HepG2 (cell line): ENCODE measurements around the gene EIF1AD. TPM values are rescaled to one million over a fixed set of nuclear protein-coding genes. Genes with fewer than 3 reads are reported as not detected.
A peak's percentile ranks its signal among the peaks of the same experiment; 100 is the strongest.

Experiments
- E2F1 ChIP-seq: sonication (generic); formaldehyde crosslinking; IDR thresholded peaks from 2 replicates; pipeline ENCODE4 v1.5.0; 2020; ENCODE audit warnings: missing genetic modification reagents
- EP300 ChIP-seq, 3 experiments: sonication (generic) in 1 of 3; formaldehyde crosslinking in 1 of 3; IDR thresholded peaks; 2 replicates each; pipeline versions ENCODE4 v1.5.1 to v1.6.1; 2011 to 2020; ENCODE audit warnings: low read depth in 2 of 3, low read length in 2 of 3, borderline replicate concordance in 1 of 3, improper control_type of control experiment in 1 of 3, mild to moderate bottlenecking in 1 of 3, missing genetic modification reagents in 1 of 3, moderate library complexity in 1 of 3
- GMEB2 ChIP-seq: IDR thresholded peaks from 2 replicates; pipeline ENCODE4 v1.6.1; 2016; ENCODE audit warnings: missing biosample characterization, missing genetic modification reagents, low read depth
- KLF6 ChIP-seq: IDR thresholded peaks from 2 replicates; pipeline ENCODE4 v1.8.0; 2016; ENCODE audit warnings: missing biosample characterization, missing genetic modification reagents
- KLF9 ChIP-seq: IDR thresholded peaks from 2 replicates; pipeline ENCODE4 v1.6.1; 2016; ENCODE audit warnings: low read depth
- NAIF1 ChIP-seq: sonication (generic); formaldehyde crosslinking; IDR thresholded peaks from 2 replicates; pipeline ENCODE4 v1.5.0; 2020; ENCODE audit warnings: mild to moderate bottlenecking, missing genetic modification reagents, borderline replicate concordance
- U2AF1 ChIP-seq: fragments of 200-400 bp; formaldehyde crosslinking; optimal IDR thresholded peaks from 2 replicates; pipeline ENCODE3; 2017; ENCODE audit warnings: mild to moderate bottlenecking, low read depth, low read length
- ZMYM3 ChIP-seq: sonication (generic); formaldehyde crosslinking; IDR thresholded peaks from 2 replicates; pipeline ENCODE4 v1.5.1; 2020; ENCODE audit warnings: mild to moderate bottlenecking, missing genetic modification reagents
- ZNF10 ChIP-seq: sonication (generic); formaldehyde crosslinking; IDR thresholded peaks from 2 replicates; pipeline ENCODE4 v1.4.0; 2020; ENCODE audit warnings: mild to moderate bottlenecking, low read depth, missing genetic modification reagents, borderline replicate concordance
- ZNF225 ChIP-seq: sonication (generic); formaldehyde crosslinking; IDR thresholded peaks from 2 replicates; pipeline ENCODE4 v1.4.0; 2020; ENCODE audit warnings: mild to moderate bottlenecking, missing genetic modification reagents
- ZNF253 ChIP-seq: sonication (generic); formaldehyde crosslinking; IDR thresholded peaks from 2 replicates; pipeline ENCODE4 v1.8.0; 2022; ENCODE audit warnings: mild to moderate bottlenecking, missing genetic modification reagents, borderline replicate concordance
- ZNF264 ChIP-seq: sonication (generic); formaldehyde crosslinking; IDR thresholded peaks from 2 replicates; pipeline ENCODE4 v1.4.0; 2020; ENCODE audit warnings: missing genetic modification reagents
- ZNF281 ChIP-seq: sonication (generic); formaldehyde crosslinking; IDR thresholded peaks from 2 replicates; pipeline ENCODE4 v1.4.0; 2020; ENCODE audit warnings: missing genetic modification reagents, borderline replicate concordance
- ZNF335 ChIP-seq: sonication (generic); formaldehyde crosslinking; IDR thresholded peaks from 2 replicates; pipeline ENCODE4 v1.4.0; 2020; ENCODE audit warnings: missing genetic modification reagents
- ZNF691 ChIP-seq: sonication (generic); formaldehyde crosslinking; IDR thresholded peaks from 2 replicates; pipeline ENCODE4 v1.4.0; 2020; ENCODE audit warnings: missing genetic modification reagents, low read depth, mild to moderate bottlenecking, borderline replicate concordance
- ZNF770 ChIP-seq: sonication (generic); formaldehyde crosslinking; IDR thresholded peaks from 2 replicates; pipeline ENCODE4 v1.5.0; 2020; ENCODE audit warnings: mild to moderate bottlenecking, missing genetic modification reagents
- ZNF792 ChIP-seq: IDR thresholded peaks from 2 replicates; pipeline ENCODE4 v1.6.1; 2016
- ZNF850 ChIP-seq: sonication (generic); formaldehyde crosslinking; conservative IDR thresholded peaks from 2 replicates; pipeline ENCODE4 v1.9.0; 2021; ENCODE audit warnings: mild to moderate bottlenecking, missing genetic modification reagents
- polyA plus RNA-seq, 8 experiments: library from polyadenylated mRNA; depleted of rRNA in 3 of 8; stranded (reverse) in 7 of 8; unstranded in 1 of 8; fragments of >200 nt; fragmentation: Illumina TruSeq in 4 of 8; extraction: Trizol in 4 of 8; gene quantifications; 2 replicates each; pipeline versions ENCODE4 v1.2.1 to v1.2.3, GENCODE V29; 2011 to 2016; ENCODE audit warnings: low read depth in 4 of 8, missing spikeins in 1 of 8, mixed read lengths in 1 of 8; ENCODE audit not compliant: insufficient read depth in 1 of 8
- total RNA-seq, 5 experiments: library from RNA; depleted of rRNA; stranded (reverse); fragments of >200 nt; fragmentation: Illumina TruSeq; extraction: Trizol; gene quantifications; 2 replicates each; pipeline ENCODE4 v1.2.3, GENCODE V29; 2016; ENCODE audit warnings: low read depth in 1 of 5

EIF1AD gene
- total and polyA plus RNA-seq, 2 of the 13 experiments (the other 11 are each of a cell fraction or from before 2014, with no cell fraction given): 18.2 to 30.8 TPM

- no peak; the same call in 1 of the 2 replicates for TF ChIP-seq ZNF253 (CRISPR knock-in tag)
- TF ChIP-seq ZNF264 (CRISPR knock-in tag): no peak; the same call in 1 of the 2 replicates
- peak; percentile 61 for TF ChIP-seq GMEB2
- TF ChIP-seq ZNF770 (CRISPR knock-in tag): peak; percentile 15; the same call in 1 of the 2 replicates
- peak in 1 of 2 experiments; percentile 53; a peak in 1 of 4 replicates for TF ChIP-seq EP300 (IDR thresholded peaks at IDR 0.05; ENCODE audit: low read depth in 2 of 2, low read length in 2 of 2)
- TF ChIP-seq EP300 (CRISPR knock-in tag; IDR thresholded peaks at IDR 0.05; ENCODE audit: borderline replicate concordance): peak; percentile 62; the same call in 1 of the 2 replicates
- TF ChIP-seq ZNF10 (CRISPR knock-in tag): no peak
- TF ChIP-seq NAIF1 (CRISPR knock-in tag): no peak; the same call in 1 of the 2 replicates
- TF ChIP-seq KLF6 (CRISPR knock-in tag): peak; percentile 92
- peak; percentile 73; the same call in 1 of the 2 replicates for TF ChIP-seq ZMYM3 (CRISPR knock-in tag)
- peak; percentile 81; the same call in 1 of the 2 replicates for TF ChIP-seq ZNF792 (CRISPR knock-in tag)
- peak; percentile 72; the same call in 1 of the 2 replicates for TF ChIP-seq KLF9 (CRISPR knock-in tag)
- 0 out of 2 replicates have a peak, but pooled peaks have one; percentile 22 for TF ChIP-seq ZNF850
- peak; percentile 78 for TF ChIP-seq ZNF225 (CRISPR knock-in tag)
- TF ChIP-seq E2F1 (CRISPR knock-in tag): peak; percentile 55; the same call in 1 of the 2 replicates
- 0 out of 2 replicates have a peak, but pooled peaks have one; percentile 38 for TF ChIP-seq ZNF335 (CRISPR knock-in tag)
- TF ChIP-seq ZNF691: peak; percentile 98
- TF ChIP-seq ZNF281 (CRISPR knock-in tag): 0 out of 2 replicates have a peak, but pooled peaks have one; percentile 5
- TF ChIP-seq U2AF1: peak; percentile 48
Measured at GRCh38 chr11:66001942-66002647, at the start of gene EIF1AD, which contains the start of gene BANF1 (continued).
